Panc1 (cell line): ENCODE measurements around the gene SIL1. TPM values are rescaled to one million over a fixed set of nuclear protein-coding genes. Genes with fewer than 3 reads are reported as not detected.

Experiments
- ATAC-seq: fragments of 200-7000 bp; cut with Tn5 transposase; 2 replicates; pipeline ENCODE4 v1.9.1; 2020; ENCODE audit warnings: mild to moderate bottlenecking, moderate library complexity
- BruUV-seq: library from RNA; stranded (reverse); fragments of 400-500 nt; replicated peaks from 2 replicates; lab custom pipeline; 2021; lab: Mats Ljungman, UMichigan
- CTCF ChIA-PET: fragments of 300-600 bp; sonication (Branson Sonifier 250); formaldehyde crosslinking; loops from one replicate; lab custom pipeline; 2022; ENCODE audit warnings: antibody characterized with exemption; lab: Charles Lee
- POLR2A ChIA-PET: fragments of 300-600 bp; sonication (Branson Sonifier 250); formaldehyde crosslinking; loops from one replicate; lab custom pipeline; 2022; ENCODE audit warnings: antibody characterized with exemption; lab: Charles Lee
- DNase-seq: peaks from one replicate; pipeline ENCODE4 v3.0.0-alpha.2; 2010; ENCODE audit warnings: low read depth, low spot score
- H3K27ac ChIP-seq: 2 replicates; pipeline ENCODE4 v1.5.1; 2011; ENCODE audit warnings: mild to moderate bottlenecking, low read length, inconsistent platforms
- H3K27me3 ChIP-seq: fragments of 200-500 bp; sonication (Bioruptor generic); 2 replicates; pipeline ENCODE4 v1.6.0; 2014; ENCODE audit warnings: low read length, inconsistent platforms; ENCODE audit not compliant: control insufficient read depth, insufficient read depth
- H3K36me3 ChIP-seq: fragments of 200-500 bp; sonication (Bioruptor generic); 2 replicates; pipeline ENCODE4 v1.5.1; 2014; ENCODE audit warnings: inconsistent platforms, mild to moderate bottlenecking, low read length, moderate library complexity; ENCODE audit not compliant: control insufficient read depth, insufficient read depth
- H3K4me1 ChIP-seq: 2 replicates; pipeline ENCODE4 v1.5.1; 2011; ENCODE audit warnings: inconsistent platforms, mild to moderate bottlenecking, low read length, moderate library complexity; ENCODE audit not compliant: control insufficient read depth, insufficient read depth
- H3K4me3 ChIP-seq, 2 experiments: 2 replicates each; pipeline ENCODE4 v1.5.1; 2011 to 2012; ENCODE audit warnings: low read depth in 2 of 2, low read length in 2 of 2, mild to moderate bottlenecking in 2 of 2, inconsistent platforms in 1 of 2, moderate library complexity in 1 of 2
- H3K9me3 ChIP-seq: fragments of 200-500 bp; sonication (Bioruptor generic); 2 replicates; pipeline ENCODE4 v1.5.1; 2014; ENCODE audit warnings: low read depth, mild to moderate bottlenecking, inconsistent platforms, low read length, moderate library complexity; ENCODE audit not compliant: control insufficient read depth, insufficient read depth
- POLR2AphosphoS5 ChIP-seq: IDR thresholded peaks from 2 replicates; pipeline ENCODE4 v1.6.1; 2012; ENCODE audit warnings: mild to moderate bottlenecking, low read depth, low read length, moderate library complexity
- SIN3A ChIP-seq: IDR thresholded peaks from 2 replicates; pipeline ENCODE4 v1.6.1; 2012; ENCODE audit warnings: low read depth, mild to moderate bottlenecking, low read length, moderate library complexity, borderline replicate concordance; ENCODE audit not compliant: insufficient read depth
- TCF7L2 ChIP-seq: IDR thresholded peaks from 2 replicates; pipeline ENCODE4 v1.6.1; 2011; ENCODE audit warnings: mild to moderate bottlenecking, low read depth, low read length, inconsistent platforms
- in situ Hi-C: cut with HindIII; loops from 2 replicates; pipeline ENCODE4 v1.10.0; 2016; ENCODE audit warnings: low sequenced_read_pairs, low pct_unique_long_range_greater_than_20kb
- intact Hi-C: fragments of 100-400 bp; cut with micrococcal nuclease; formaldehyde crosslinking; loops from one replicate; pipeline ENCODE4 v1.10.0; 2022; ENCODE audit not compliant: unreplicated experiment
- total RNA-seq: library from RNA; stranded (reverse); gene quantifications from one replicate; pipeline ENCODE4 v1.2.1, GENCODE V29; 2021; ENCODE audit not compliant: unreplicated experiment
- TF ChIP-seq, protein P1 (sequence below): fragments of 450-650 bp; IDR thresholded peaks from 2 replicates; pipeline ENCODE4 v1.5.1; 2017; ENCODE audit warnings: mild to moderate bottlenecking
- TF ChIP-seq, protein P2 (sequence below), 2 experiments: IDR thresholded peaks; 2 replicates each; pipeline ENCODE4 v1.6.1; 2011 to 2012; ENCODE audit warnings: low read depth in 2 of 2, control low read depth in 1 of 2, low read length in 1 of 2, mild to moderate bottlenecking in 1 of 2, moderate library complexity in 1 of 2; ENCODE audit not compliant: insufficient read depth in 1 of 2

The SIL1 gene
- total RNA-seq, 1 experiment from 2014 or later, result 35.4 TPM

DNA sequence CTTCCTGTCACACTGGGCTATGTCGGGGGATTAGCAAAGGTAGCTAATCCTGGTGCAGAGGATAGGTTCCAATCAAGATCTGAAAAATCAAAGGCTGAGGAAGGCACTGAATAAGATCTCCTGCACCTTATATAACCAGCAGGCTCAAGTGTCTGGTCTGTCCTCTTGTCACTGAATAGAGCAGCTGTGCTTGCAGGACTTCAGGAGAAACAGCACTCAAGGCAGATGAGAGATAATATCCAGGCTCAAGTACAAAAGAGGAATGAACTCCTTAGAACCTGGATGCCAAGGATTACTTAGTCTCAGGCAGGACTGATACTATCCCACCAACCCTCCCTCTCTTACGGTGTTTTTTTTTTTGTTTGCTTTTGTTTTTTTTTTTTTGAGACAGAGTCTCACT, 214.2 kb downstream of the SIL1 start:
- Histone ChIP-seq H3K9me3 (no peaks in the 10 kb centered on the region), H3K27ac (no peak overlapping the region), H3K27me3 (no peaks in the 10 kb centered on the region), H3K36me3 (no peaks in the 10 kb centered on the region), H3K4me3 (no peak overlapping the region), H3K4me1 (no peaks in the 10 kb centered on the region)
- ChIA-PET POLR2A (no interaction called here), CTCF (no interaction called here)
- in situ Hi-C loops (no loop called here), intact Hi-C loops (no loop called here)
- DNase-seq, result no peak
- no peak for ATAC-seq
- BruUV-seq, result no TSS peak
- TF ChIP-seq, protein P1, sequence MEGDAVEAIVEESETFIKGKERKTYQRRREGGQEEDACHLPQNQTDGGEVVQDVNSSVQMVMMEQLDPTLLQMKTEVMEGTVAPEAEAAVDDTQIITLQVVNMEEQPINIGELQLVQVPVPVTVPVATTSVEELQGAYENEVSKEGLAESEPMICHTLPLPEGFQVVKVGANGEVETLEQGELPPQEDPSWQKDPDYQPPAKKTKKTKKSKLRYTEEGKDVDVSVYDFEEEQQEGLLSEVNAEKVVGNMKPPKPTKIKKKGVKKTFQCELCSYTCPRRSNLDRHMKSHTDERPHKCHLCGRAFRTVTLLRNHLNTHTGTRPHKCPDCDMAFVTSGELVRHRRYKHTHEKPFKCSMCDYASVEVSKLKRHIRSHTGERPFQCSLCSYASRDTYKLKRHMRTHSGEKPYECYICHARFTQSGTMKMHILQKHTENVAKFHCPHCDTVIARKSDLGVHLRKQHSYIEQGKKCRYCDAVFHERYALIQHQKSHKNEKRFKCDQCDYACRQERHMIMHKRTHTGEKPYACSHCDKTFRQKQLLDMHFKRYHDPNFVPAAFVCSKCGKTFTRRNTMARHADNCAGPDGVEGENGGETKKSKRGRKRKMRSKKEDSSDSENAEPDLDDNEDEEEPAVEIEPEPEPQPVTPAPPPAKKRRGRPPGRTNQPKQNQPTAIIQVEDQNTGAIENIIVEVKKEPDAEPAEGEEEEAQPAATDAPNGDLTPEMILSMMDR, result no peak
- TF ChIP-seq TCF7L2 (no peak), POLR2AphosphoS5 (no peak), SIN3A (no peak)
- TF ChIP-seq, protein P2, sequence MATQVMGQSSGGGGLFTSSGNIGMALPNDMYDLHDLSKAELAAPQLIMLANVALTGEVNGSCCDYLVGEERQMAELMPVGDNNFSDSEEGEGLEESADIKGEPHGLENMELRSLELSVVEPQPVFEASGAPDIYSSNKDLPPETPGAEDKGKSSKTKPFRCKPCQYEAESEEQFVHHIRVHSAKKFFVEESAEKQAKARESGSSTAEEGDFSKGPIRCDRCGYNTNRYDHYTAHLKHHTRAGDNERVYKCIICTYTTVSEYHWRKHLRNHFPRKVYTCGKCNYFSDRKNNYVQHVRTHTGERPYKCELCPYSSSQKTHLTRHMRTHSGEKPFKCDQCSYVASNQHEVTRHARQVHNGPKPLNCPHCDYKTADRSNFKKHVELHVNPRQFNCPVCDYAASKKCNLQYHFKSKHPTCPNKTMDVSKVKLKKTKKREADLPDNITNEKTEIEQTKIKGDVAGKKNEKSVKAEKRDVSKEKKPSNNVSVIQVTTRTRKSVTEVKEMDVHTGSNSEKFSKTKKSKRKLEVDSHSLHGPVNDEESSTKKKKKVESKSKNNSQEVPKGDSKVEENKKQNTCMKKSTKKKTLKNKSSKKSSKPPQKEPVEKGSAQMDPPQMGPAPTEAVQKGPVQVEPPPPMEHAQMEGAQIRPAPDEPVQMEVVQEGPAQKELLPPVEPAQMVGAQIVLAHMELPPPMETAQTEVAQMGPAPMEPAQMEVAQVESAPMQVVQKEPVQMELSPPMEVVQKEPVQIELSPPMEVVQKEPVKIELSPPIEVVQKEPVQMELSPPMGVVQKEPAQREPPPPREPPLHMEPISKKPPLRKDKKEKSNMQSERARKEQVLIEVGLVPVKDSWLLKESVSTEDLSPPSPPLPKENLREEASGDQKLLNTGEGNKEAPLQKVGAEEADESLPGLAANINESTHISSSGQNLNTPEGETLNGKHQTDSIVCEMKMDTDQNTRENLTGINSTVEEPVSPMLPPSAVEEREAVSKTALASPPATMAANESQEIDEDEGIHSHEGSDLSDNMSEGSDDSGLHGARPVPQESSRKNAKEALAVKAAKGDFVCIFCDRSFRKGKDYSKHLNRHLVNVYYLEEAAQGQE (IDR thresholded peaks at IDR 0.05; ENCODE audit: insufficient read depth in 1 of 2, low read depth in 2 of 2, low read length in 1 of 2), result no peak

DNA sequence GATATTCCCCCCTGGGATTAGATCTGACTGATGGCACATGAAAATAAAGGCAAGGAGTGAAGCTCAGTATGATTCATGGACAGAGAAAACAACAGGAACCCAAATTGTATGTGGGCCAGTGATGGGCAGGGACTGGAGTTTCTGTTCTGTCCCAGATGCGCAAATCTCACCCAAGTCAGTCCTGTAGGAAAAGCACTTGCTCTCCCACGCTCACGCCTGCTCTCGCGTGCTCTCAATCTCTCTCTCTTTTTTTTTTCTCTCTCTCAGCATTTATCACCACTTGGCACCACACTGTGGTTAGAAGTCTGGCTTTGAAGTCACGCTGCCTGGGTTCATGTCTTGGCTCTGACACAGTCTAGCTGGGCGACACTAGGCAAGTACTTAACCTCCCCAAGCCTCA, 216.6 kb downstream of the SIL1 start:
- Histone ChIP-seq H3K4me1 (no peaks in the 10 kb centered on the region), H3K9me3 (no peaks in the 10 kb centered on the region), H3K4me3 (no peak overlapping the region), H3K27me3 (no peaks in the 10 kb centered on the region), H3K36me3 (no peaks in the 10 kb centered on the region), H3K27ac (no peak overlapping the region)
- BruUV-seq, result no TSS peak
- intact Hi-C loops (no loop called here), in situ Hi-C loops (no loop called here)
- ChIA-PET CTCF (no interaction called here), POLR2A (interaction anchor here (0.7 kb wide), 1 partner anchor 515 kb away, joined by 3 read pairs; no protein-coding TSS in a partner anchor)
- ATAC-seq (no peak), DNase-seq (no peak)
- TF ChIP-seq SIN3A (no peak), TCF7L2 (no peak), POLR2AphosphoS5 (no peak)
- TF ChIP-seq, protein P1, result no peak
- TF ChIP-seq, protein P2 (IDR thresholded peaks at IDR 0.05; ENCODE audit: insufficient read depth in 1 of 2, low read depth in 2 of 2, low read length in 1 of 2), result no peak
